ENCODE data around the gene SLC9A9. TPM values are rescaled to one million over a fixed set of nuclear protein-coding genes. Genes with fewer than 3 reads are reported as not detected.

The SLC9A9 gene
- total RNA-seq, 1 experiment from 2014 or later = 1.4 TPM

DNA sequence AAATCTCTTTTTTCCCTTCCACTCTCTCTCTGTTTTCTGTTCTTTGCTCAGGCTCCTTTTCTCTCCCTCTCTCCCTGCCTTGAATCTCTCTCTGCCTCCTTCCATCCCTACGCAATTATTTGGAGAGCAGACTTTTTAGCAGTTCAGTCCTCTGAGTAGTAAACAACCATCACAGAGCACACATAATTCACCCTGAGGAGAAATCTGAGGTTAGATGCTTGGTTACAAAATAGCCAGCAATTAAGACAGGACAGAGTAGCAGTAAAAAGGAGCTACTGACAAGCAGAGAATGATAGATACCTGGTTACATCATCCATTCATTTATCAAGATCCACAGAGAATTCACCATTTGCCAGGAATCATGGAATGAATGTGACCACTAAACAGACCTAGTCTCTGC, 25.5 kb downstream of the SLC9A9 start:
- Histone ChIP-seq H3K27ac (ENCODE audit: low read depth, low read length, poor library complexity, severe bottlenecking) (no peak overlapping the region), H3K4me1 (ENCODE audit: insufficient read depth, low read length, poor library complexity, severe bottlenecking) (no peaks in the 10 kb centered on the region), H3K9me3 (ENCODE audit: low read depth, low read length, poor library complexity, severe bottlenecking) (no peaks in the 10 kb centered on the region), H3K27me3 (replicated peaks; ENCODE audit: insufficient read depth, low read depth, low read length, poor library complexity) (no peaks in the 10 kb centered on the region), H3K4me3 (ENCODE audit: low read depth, low read length, poor library complexity, severe bottlenecking) (no peak overlapping the region), H3K36me3 (ENCODE audit: insufficient read depth, low read length, poor library complexity, severe bottlenecking) (no peaks in the 10 kb centered on the region)
- intact Hi-C loops (cut with micrococcal nuclease; ENCODE audit: unreplicated experiment) = no loop called here
- POLR2A ChIA-PET (ENCODE audit: low non-redundant PET) = no interaction called here
- no TSS peak for BruUV-seq (replicated peaks)
- DNase-seq (ENCODE audit: low spot score) = no peak
- CTCF ChIA-PET = no interaction called here
- TF ChIP-seq, protein P1, sequence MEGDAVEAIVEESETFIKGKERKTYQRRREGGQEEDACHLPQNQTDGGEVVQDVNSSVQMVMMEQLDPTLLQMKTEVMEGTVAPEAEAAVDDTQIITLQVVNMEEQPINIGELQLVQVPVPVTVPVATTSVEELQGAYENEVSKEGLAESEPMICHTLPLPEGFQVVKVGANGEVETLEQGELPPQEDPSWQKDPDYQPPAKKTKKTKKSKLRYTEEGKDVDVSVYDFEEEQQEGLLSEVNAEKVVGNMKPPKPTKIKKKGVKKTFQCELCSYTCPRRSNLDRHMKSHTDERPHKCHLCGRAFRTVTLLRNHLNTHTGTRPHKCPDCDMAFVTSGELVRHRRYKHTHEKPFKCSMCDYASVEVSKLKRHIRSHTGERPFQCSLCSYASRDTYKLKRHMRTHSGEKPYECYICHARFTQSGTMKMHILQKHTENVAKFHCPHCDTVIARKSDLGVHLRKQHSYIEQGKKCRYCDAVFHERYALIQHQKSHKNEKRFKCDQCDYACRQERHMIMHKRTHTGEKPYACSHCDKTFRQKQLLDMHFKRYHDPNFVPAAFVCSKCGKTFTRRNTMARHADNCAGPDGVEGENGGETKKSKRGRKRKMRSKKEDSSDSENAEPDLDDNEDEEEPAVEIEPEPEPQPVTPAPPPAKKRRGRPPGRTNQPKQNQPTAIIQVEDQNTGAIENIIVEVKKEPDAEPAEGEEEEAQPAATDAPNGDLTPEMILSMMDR (conservative IDR thresholded peaks at IDR 0.05; ENCODE audit: low read depth, low read length) = no peak
- no peak for TF ChIP-seq EZH2 (IDR thresholded peaks at IDR 0.05; ENCODE audit: borderline replicate concordance, low read depth, low read length, poor library complexity, severe bottlenecking)

DNA sequence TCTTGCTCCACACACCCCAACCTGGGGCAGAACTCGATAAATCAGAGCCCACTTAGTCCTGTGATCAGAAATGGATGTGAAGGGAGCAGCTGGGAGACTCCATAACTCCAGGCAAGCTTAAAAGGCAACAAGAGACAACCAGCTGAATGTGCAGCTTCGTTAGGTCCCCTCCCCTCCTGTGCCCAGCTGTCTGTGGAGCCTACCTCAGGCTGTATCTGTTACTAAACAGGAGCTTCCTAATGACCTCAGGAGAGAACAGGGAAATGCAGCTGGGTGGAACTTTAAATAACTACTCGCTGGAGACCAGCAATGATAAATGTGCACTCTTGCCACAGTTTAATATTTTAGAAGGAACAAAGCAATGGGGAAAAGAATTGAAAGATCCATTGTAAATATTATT, 25.9 kb downstream of the SLC9A9 start:
- TF ChIP-seq, protein P1 (conservative IDR thresholded peaks at IDR 0.05; ENCODE audit: low read depth, low read length) = no peak
- no peak for TF ChIP-seq EZH2 (IDR thresholded peaks at IDR 0.05; ENCODE audit: borderline replicate concordance, low read depth, low read length, poor library complexity, severe bottlenecking)
- Histone ChIP-seq H3K36me3 (ENCODE audit: insufficient read depth, low read length, poor library complexity, severe bottlenecking) (no peaks in the 10 kb centered on the region), H3K9me3 (ENCODE audit: low read depth, low read length, poor library complexity, severe bottlenecking) (no peaks in the 10 kb centered on the region), H3K4me3 (ENCODE audit: low read depth, low read length, poor library complexity, severe bottlenecking) (no peak overlapping the region), H3K27ac (ENCODE audit: low read depth, low read length, poor library complexity, severe bottlenecking) (no peak overlapping the region), H3K4me1 (ENCODE audit: insufficient read depth, low read length, poor library complexity, severe bottlenecking) (no peaks in the 10 kb centered on the region), H3K27me3 (replicated peaks; ENCODE audit: insufficient read depth, low read depth, low read length, poor library complexity) (no peaks in the 10 kb centered on the region)
- no TSS peak for BruUV-seq (replicated peaks)
- DNase-seq (ENCODE audit: low spot score) = no peak
- ChIA-PET CTCF (no interaction called here), POLR2A (ENCODE audit: low non-redundant PET) (no interaction called here)
- intact Hi-C loops (cut with micrococcal nuclease; ENCODE audit: unreplicated experiment) = no loop called here

DNA sequence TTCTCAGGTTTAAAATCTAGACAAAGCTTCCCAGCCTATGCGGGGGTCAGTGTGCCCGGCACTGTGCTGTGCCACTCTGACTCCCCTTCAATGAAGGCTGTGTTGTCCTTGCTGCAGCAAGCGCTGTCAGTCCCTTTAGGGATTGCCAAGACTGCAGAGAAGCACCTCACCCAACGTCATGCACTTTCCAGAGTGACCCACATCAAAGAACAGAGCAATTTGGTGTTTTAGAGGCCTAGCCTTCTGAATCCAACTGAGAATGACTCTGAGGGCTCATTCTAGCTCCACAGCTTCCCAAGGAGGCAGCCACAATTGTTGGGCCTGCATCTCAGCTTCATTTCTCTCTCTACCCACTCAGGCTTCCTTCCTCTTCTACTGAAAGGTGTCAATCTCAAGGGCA, 26.4 kb downstream of the SLC9A9 start:
- H3K4me3 ChIP-seq (ENCODE audit: low read depth, low read length, poor library complexity, severe bottlenecking) = no peak overlapping the region
- no peak overlapping the region for H3K27ac ChIP-seq (ENCODE audit: low read depth, low read length, poor library complexity, severe bottlenecking)
- ChIA-PET POLR2A (ENCODE audit: low non-redundant PET) (no interaction called here), CTCF (no interaction called here)
- no TSS peak for BruUV-seq (replicated peaks)
- intact Hi-C loops (cut with micrococcal nuclease; ENCODE audit: unreplicated experiment) = no loop called here
- H3K4me1 ChIP-seq (ENCODE audit: insufficient read depth, low read length, poor library complexity, severe bottlenecking) = no peaks in the 10 kb centered on the region
- H3K36me3 ChIP-seq (ENCODE audit: insufficient read depth, low read length, poor library complexity, severe bottlenecking) = no peaks in the 10 kb centered on the region
- TF ChIP-seq EZH2 (IDR thresholded peaks at IDR 0.05; ENCODE audit: borderline replicate concordance, low read depth, low read length, poor library complexity, severe bottlenecking) = no peak
- TF ChIP-seq, protein P1 (conservative IDR thresholded peaks at IDR 0.05; ENCODE audit: low read depth, low read length) = no peak
- H3K9me3 ChIP-seq (ENCODE audit: low read depth, low read length, poor library complexity, severe bottlenecking) = no peaks in the 10 kb centered on the region
- no peaks in the 10 kb centered on the region for H3K27me3 ChIP-seq (replicated peaks; ENCODE audit: insufficient read depth, low read depth, low read length, poor library complexity)
- no peak for DNase-seq (ENCODE audit: low spot score)
